HL-60 (cell line): Measurements from ENCODE around the gene PAX1.

Experiments
- TF ChIP-seq, protein P1 (sequence below): IDR thresholded peaks from one replicate; pipeline ENCODE4 v1.5.1; 2011; ENCODE audit warnings: low read length, control low read depth, inconsistent platforms; ENCODE audit not compliant: insufficient read depth
- TF ChIP-seq, protein P2 (sequence below): IDR thresholded peaks from 2 replicates; pipeline ENCODE4 v1.6.1; 2012; ENCODE audit warnings: low read depth; ENCODE audit not compliant: insufficient replicate concordance

DNA sequence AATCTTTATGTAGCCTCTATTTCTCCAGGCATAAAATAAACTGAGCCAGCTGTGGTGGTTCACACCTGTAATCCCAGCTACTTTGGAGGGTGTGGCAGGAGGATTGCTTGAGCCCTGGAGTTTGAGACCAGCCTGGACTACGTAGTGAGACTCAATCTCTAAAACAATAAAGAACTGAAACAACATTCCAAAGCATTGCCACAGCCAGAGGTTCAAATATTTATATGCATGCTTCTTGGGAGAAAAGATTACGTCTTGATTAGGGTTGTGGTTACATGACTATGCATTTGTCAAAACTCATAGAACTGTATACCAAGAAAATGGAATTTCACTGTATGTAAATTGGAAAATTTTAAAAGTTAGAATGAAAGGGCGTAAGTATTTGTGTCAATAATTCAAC is 27.7 kb upstream of the PAX1 start:
- TF ChIP-seq, protein P1, sequence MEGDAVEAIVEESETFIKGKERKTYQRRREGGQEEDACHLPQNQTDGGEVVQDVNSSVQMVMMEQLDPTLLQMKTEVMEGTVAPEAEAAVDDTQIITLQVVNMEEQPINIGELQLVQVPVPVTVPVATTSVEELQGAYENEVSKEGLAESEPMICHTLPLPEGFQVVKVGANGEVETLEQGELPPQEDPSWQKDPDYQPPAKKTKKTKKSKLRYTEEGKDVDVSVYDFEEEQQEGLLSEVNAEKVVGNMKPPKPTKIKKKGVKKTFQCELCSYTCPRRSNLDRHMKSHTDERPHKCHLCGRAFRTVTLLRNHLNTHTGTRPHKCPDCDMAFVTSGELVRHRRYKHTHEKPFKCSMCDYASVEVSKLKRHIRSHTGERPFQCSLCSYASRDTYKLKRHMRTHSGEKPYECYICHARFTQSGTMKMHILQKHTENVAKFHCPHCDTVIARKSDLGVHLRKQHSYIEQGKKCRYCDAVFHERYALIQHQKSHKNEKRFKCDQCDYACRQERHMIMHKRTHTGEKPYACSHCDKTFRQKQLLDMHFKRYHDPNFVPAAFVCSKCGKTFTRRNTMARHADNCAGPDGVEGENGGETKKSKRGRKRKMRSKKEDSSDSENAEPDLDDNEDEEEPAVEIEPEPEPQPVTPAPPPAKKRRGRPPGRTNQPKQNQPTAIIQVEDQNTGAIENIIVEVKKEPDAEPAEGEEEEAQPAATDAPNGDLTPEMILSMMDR = no peak
- TF ChIP-seq, protein P2, sequence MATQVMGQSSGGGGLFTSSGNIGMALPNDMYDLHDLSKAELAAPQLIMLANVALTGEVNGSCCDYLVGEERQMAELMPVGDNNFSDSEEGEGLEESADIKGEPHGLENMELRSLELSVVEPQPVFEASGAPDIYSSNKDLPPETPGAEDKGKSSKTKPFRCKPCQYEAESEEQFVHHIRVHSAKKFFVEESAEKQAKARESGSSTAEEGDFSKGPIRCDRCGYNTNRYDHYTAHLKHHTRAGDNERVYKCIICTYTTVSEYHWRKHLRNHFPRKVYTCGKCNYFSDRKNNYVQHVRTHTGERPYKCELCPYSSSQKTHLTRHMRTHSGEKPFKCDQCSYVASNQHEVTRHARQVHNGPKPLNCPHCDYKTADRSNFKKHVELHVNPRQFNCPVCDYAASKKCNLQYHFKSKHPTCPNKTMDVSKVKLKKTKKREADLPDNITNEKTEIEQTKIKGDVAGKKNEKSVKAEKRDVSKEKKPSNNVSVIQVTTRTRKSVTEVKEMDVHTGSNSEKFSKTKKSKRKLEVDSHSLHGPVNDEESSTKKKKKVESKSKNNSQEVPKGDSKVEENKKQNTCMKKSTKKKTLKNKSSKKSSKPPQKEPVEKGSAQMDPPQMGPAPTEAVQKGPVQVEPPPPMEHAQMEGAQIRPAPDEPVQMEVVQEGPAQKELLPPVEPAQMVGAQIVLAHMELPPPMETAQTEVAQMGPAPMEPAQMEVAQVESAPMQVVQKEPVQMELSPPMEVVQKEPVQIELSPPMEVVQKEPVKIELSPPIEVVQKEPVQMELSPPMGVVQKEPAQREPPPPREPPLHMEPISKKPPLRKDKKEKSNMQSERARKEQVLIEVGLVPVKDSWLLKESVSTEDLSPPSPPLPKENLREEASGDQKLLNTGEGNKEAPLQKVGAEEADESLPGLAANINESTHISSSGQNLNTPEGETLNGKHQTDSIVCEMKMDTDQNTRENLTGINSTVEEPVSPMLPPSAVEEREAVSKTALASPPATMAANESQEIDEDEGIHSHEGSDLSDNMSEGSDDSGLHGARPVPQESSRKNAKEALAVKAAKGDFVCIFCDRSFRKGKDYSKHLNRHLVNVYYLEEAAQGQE = no peak
